H54 (cell line): ENCODE data around the gene FGFRL1.
A peak's percentile ranks its signal among the peaks of the same experiment; 100 is the strongest.

Source experiments
- DNase-seq: peaks from one replicate; pipeline ENCODE4 v3.0.0; 2011; ENCODE audit warnings: low spot score, mixed read lengths; ENCODE audit not compliant: insufficient read length
- FAIRE-seq: peaks from 3 replicates; lab custom pipeline; 2011; peaks lifted over from hg19 to GRCh38; lab: Jason Lieb, UNC
- POLR2A ChIP-seq: IDR thresholded peaks from 2 replicates; pipeline ENCODE4 v1.6.1; 2011; ENCODE audit warnings: low read depth, mild to moderate bottlenecking, low read length

The FGFRL1 gene

DNA sequence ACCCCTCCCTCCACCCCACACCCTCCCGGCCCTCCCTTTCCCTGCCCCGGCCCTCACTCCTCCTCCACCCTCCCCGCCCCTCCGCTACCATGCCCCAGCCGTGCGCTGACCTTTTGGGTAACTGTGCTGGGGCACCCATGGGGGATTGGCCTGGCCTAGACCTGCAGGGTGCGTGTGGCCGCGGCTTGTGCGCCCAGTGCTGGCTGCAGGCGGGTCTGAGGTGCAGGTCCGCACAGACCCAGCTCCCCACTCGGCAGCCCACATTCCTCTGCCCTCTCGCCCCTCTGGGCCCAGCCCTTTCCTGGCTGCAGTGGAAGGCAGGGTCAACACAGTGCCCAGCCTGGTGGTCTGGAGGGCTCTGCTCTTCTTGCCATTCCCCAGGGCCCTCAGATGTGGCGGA, 24.7 kb downstream of the FGFRL1 start:
- FAIRE-seq (no peak), DNase-seq (no peak)
- TF ChIP-seq POLR2A: no peak

GRCh38 chr4:1036976-1037810, 25.8 kb downstream of the FGFRL1 start:
- FAIRE-seq (no peak), DNase-seq (no peak)
- no peak for TF ChIP-seq POLR2A

DNA sequence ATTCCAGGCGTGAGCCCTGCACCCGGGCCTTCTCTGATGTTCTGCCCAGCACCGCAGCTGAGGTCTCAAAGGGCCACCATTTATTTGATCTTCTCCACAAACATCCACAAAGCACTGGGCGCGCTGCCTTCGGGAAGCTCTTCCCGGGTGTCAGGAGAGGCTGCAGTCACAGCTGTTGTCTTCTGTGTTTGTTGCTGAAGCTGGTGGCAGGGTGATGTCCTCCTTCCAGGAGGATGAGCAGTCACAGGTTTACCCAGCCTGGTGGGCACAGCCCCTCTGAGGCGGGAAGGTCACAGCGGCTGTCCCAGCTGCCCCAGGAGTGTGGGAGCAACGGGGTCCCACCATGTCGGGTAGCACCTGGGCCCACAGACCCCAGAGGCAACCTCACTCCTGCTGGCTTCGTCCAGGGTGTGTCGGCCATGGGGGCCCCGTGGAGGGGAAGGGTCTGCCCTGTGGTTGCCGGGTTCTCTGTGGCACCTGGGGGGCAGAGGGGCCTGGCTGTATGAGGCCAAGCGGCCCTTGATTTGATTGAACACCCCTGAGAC, 27.6 kb downstream of the FGFRL1 start:
- DNase-seq (no peak), FAIRE-seq (no peak)
- no peak for TF ChIP-seq POLR2A

DNA sequence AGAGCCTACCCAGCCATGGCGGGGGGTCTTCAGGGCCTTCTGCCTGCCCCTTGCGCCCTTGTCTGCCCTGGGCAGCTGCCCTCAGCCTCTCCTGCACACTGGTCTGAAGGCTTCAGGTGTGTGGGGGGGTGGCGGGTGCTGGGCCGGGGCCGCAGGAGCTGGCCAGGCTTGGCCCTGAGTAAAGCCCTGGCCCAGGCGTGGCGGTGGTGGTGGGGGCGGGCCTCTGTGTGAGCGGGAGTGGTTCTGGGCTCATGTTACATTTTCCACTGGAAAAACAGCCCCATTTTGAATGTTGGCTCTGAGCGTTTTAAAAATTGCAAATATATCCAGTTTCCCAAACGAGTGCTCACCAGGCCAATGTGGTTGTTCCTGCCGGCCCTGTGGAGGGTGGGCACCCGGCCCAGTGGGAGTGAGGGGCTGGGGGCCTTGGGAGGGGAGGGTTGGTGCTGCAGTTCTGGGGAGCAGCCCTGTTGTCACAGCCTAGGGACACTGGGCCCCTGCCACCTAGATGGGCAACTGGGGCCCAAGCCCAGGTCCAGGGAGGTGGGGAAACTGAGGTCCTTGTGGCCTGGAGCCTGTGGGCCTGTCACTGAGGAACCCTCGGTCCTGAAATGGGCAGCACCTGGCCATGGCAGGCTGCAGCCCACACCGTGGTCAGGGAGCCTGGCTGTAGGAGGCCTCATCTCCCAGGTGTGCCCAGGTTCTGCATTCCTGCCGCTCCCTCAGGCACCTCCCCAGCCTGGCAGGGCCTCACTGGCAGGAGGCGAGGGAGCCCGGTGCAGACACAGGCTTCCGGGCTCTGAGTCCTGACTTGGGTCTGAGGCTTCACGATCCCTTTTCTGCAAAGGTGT, 28.3 kb downstream of the FGFRL1 start:
- DNase-seq (no peak), FAIRE-seq (no peak)
- no peak for TF ChIP-seq POLR2A

- FAIRE-seq: no peak
- no peak for TF ChIP-seq POLR2A
- no peak for DNase-seq
Observed at GRCh38 chr4:1040344-1041146, 29.1 kb downstream of the FGFRL1 start.

- no peak; the same call in 1 of the 2 replicates for TF ChIP-seq POLR2A
- no peak for FAIRE-seq
- no peak for DNase-seq
Observed at GRCh38 chr4:1041147-1041935, 29.9 kb downstream of the FGFRL1 start.

DNA sequence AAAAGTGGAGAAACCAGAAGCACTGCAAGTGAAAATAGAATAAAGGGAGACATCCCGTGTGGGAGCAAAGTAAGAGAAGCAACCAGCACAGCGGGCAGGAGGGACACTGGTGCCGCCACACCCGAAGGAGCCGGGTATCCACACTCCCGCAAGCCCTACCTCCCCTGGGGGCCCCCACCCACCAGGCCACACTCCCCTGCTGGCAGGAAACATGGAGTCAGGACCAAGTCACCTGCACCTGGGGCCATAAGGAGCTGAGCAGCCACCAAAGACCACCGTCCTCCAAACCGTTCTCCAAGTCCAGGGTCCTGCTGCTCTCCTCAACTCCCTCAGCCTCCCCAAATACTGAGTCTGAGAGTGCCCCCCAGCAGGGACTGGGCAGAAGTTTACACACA, 30.5 kb downstream of the FGFRL1 start:
- TF ChIP-seq POLR2A: no peak
- no peak for DNase-seq
- FAIRE-seq: no peak

GRCh38 chr4:1042352-1043055, 31.1 kb downstream of the FGFRL1 start:
- TF ChIP-seq POLR2A: 0 out of 2 replicates have a peak, but pooled peaks have one; percentile 6
- DNase-seq: no peak
- no peak for FAIRE-seq

DNA sequence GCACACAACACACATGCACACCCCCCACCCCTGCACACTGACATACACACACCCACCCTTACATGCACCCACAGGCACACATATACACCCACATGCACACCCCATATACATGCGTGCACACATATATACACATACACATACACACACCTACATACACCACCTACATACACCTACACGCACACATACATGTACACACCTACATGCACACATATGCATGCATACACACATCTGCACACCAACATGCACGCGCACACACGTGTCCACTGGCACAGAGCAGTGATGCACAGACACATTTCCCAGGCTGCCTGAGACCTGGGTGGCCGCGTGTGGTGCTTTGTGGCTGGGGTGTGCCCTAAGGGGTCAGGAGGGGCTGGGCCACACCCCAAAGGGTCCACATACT, 31.7 kb downstream of the FGFRL1 start:
- no peak for TF ChIP-seq POLR2A
- no peak for FAIRE-seq
- DNase-seq: no peak

- peak; percentile 49 for TF ChIP-seq POLR2A
- peak; percentile 84 for DNase-seq
- FAIRE-seq: peak; percentile 36
Observed at GRCh38 chr4:1043651-1044468, 32.4 kb downstream of the FGFRL1 start.

DNA sequence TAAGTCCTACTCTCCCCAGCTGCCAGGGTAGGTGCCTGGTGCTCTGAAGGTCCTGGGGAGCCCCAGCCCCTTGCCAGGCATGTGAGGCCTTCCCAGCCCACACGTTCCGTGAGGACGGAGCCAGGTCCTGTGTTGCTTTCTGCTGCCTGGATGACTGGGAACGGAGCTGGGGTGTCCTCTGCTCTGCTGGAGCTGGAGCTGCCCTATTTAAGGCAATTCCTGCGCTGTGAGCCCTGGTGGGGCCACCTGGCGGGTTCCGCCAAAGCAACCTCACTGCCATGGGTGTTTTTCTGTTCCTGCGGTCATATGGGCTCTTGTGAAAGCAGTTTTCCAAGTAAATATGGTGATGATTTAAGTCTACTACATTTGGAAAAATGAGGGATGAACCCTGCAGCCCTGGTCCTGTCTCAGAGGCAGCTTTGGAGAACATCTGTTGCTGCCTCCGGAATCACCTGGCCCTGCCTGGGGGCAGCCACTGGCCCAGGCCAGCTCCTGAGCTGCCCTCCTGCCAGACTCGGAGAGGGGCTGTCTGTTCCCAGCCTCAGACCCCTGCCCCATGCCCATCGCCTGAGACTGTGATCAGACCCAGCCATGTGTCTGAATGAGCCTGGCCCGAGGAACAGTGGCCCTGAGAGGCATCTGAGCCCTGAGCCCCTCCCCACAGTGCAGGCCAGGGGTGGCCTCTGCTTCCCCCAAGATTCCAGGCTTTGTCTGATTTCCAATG, 33.2 kb downstream of the FGFRL1 start:
- FAIRE-seq (no peak), DNase-seq (no peak)

More for the DNA sequence above, 33.2 kb downstream of the FGFRL1 start:
- no peak for TF ChIP-seq POLR2A
